SK-N-SH (cell line): ENCODE data around the gene GALM.

Experiments used
- FOXM1 ChIP-seq: IDR thresholded peaks from 2 replicates; pipeline ENCODE4 v1.4.0; 2012; ENCODE audit warnings: low read depth, mild to moderate bottlenecking
- JUND ChIP-seq: IDR thresholded peaks from 2 replicates; pipeline ENCODE4 v1.4.0; 2012
- MAX ChIP-seq: IDR thresholded peaks from 2 replicates; pipeline ENCODE4 v1.4.0; 2012; ENCODE audit warnings: low read depth
- RFX5 ChIP-seq: IDR thresholded peaks from 2 replicates; pipeline ENCODE4 v1.6.1; 2012; ENCODE audit warnings: mild to moderate bottlenecking, improper control_type of control experiment, low read length
- SIN3A ChIP-seq: IDR thresholded peaks from 2 replicates; pipeline ENCODE4 v1.6.1; 2012; ENCODE audit warnings: low read depth, mild to moderate bottlenecking, low read length, moderate library complexity, borderline replicate concordance
- TAF1 ChIP-seq: IDR thresholded peaks from 2 replicates; pipeline ENCODE4 v1.6.1; 2012; ENCODE audit warnings: low read depth, mild to moderate bottlenecking, low read length, moderate library complexity, borderline replicate concordance
- TF ChIP-seq, protein P1 (sequence below): fragments of 200-600 bp; sonication (generic); IDR thresholded peaks from 2 replicates; pipeline ENCODE4 v1.6.1; 2017; ENCODE audit warnings: antibody characterized with exemption, mild to moderate bottlenecking, moderate library complexity

- TF ChIP-seq FOXM1, result no peak
- no peak for TF ChIP-seq RFX5
- TF ChIP-seq, protein P1, sequence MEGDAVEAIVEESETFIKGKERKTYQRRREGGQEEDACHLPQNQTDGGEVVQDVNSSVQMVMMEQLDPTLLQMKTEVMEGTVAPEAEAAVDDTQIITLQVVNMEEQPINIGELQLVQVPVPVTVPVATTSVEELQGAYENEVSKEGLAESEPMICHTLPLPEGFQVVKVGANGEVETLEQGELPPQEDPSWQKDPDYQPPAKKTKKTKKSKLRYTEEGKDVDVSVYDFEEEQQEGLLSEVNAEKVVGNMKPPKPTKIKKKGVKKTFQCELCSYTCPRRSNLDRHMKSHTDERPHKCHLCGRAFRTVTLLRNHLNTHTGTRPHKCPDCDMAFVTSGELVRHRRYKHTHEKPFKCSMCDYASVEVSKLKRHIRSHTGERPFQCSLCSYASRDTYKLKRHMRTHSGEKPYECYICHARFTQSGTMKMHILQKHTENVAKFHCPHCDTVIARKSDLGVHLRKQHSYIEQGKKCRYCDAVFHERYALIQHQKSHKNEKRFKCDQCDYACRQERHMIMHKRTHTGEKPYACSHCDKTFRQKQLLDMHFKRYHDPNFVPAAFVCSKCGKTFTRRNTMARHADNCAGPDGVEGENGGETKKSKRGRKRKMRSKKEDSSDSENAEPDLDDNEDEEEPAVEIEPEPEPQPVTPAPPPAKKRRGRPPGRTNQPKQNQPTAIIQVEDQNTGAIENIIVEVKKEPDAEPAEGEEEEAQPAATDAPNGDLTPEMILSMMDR, result no peak
- no peak for TF ChIP-seq JUND
- TF ChIP-seq TAF1, result no peak
- no peak for TF ChIP-seq MAX
- TF ChIP-seq SIN3A, result no peak
Measured at GRCh38 chr2:38633895-38634294, 32.0 kb upstream of the GALM start.
